OCI-LY7 (cell line): Measurements from ENCODE around the gene TMEM185B.

Experiments
- EZH2phosphoT487 ChIP-seq: fragments of 200-600 bp; sonication (generic); IDR thresholded peaks from 2 replicates; pipeline ENCODE4 v1.6.1; 2018; ENCODE audit warnings: low read depth, borderline replicate concordance, mild to moderate bottlenecking, mixed run types, antibody characterized with exemption, low read length, moderate library complexity, mixed read lengths
- TF ChIP-seq, protein P1 (sequence below): fragments of 200-600 bp; sonication (generic); conservative IDR thresholded peaks from 2 replicates; pipeline ENCODE4 v1.5.1; 2014; ENCODE audit warnings: mild to moderate bottlenecking, antibody characterized with exemption, low read length, moderate library complexity, mixed read lengths

DNA sequence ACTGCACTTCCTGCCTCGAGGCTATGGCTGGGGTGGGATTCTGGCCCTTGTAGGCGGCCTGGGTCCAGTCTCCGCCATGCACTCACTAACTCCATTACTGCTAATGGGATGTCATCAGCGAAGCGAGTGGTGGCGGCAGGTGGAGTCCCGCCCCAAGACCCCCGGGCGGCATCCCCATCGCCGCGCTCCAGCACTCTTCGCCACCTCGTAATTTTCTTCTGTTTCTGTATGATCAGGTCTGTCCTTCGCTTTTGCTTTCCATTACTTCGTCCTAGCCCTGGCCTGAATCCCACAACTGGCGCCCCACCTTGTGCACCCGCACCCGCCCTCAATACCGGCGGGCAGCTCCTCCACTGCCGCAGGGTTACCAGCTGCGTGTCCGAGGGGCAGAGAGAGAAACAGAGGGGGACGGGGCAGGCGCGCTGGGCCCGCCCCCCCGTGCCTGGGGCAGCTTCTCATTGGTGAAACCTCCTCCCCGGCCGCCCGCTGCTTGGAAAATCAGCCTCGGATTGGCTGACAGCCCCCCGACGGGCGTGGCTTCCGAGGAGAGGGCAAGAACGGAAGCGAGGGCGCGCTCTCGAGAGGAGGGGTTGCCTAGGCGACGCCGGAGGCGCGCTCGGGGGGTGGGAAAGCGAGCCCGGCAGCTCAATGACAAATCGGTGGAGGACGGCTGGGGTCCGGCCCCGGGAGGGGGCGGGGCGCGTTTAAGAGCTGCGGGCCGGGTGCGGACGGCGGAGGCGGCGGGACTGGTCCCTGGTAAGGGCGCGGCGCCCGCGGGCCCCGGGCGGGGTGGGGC lies 29.2 kb upstream of the TMEM185B start, which contains the start of gene RALB:
- TF ChIP-seq, protein P1, sequence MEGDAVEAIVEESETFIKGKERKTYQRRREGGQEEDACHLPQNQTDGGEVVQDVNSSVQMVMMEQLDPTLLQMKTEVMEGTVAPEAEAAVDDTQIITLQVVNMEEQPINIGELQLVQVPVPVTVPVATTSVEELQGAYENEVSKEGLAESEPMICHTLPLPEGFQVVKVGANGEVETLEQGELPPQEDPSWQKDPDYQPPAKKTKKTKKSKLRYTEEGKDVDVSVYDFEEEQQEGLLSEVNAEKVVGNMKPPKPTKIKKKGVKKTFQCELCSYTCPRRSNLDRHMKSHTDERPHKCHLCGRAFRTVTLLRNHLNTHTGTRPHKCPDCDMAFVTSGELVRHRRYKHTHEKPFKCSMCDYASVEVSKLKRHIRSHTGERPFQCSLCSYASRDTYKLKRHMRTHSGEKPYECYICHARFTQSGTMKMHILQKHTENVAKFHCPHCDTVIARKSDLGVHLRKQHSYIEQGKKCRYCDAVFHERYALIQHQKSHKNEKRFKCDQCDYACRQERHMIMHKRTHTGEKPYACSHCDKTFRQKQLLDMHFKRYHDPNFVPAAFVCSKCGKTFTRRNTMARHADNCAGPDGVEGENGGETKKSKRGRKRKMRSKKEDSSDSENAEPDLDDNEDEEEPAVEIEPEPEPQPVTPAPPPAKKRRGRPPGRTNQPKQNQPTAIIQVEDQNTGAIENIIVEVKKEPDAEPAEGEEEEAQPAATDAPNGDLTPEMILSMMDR, result no peak
- no peak for TF ChIP-seq EZH2phosphoT487
